ENCODE measurements around the gene SPPL3. TPM values are rescaled to one million over a fixed set of nuclear protein-coding genes. Genes with fewer than 3 reads are reported as not detected.

Gene SPPL3
- total and polyA plus RNA-seq, 7 experiments from 2014 or later: 22.8 to 51.8 (median 47.5) TPM

GRCh38 chr12:120933786-120934185, 29.6 kb upstream of the SPPL3 start:
- H3K4me3 Mint-ChIP-seq: no peak overlapping the region
- H3K4me1 Mint-ChIP-seq: peaks cover 0 to 6% (median 0%) of the 10 kb centered on the region in 7 donors
- H3K9me3 Mint-ChIP-seq: peaks cover 0 to 2% (median 0%) of the 10 kb centered on the region in 11 donors
- Histone ChIP-seq H3K9me3 (ENCODE audit: control insufficient read depth in 2 of 3, low read length in 3 of 3) (no peaks in the 10 kb centered on the region), H3K27ac (ENCODE audit: low read depth, low read length) (no peak overlapping the region), H3K4me1 (ENCODE audit: control insufficient read depth in 2 of 2, insufficient read depth in 2 of 2, low read length in 2 of 2) (no peaks in the 10 kb centered on the region), H3K27me3 (ENCODE audit: control insufficient read depth in 2 of 2, insufficient read depth in 2 of 2, low read length in 2 of 2) (no peaks in the 10 kb centered on the region), H3K36me3 (ENCODE audit: control insufficient read depth in 2 of 3, insufficient read depth in 3 of 3, low read length in 3 of 3) (no peaks in the 10 kb centered on the region), H3K4me3 (ENCODE audit: low read length) (no peak overlapping the region)
- intact Hi-C loops (cut with micrococcal nuclease): no loop called here
- H3K36me3 Mint-ChIP-seq: no peaks in the 10 kb centered on the region
- H3K27ac Mint-ChIP-seq: no peak overlapping the region
- H3K27me3 Mint-ChIP-seq: peaks cover 0 to 8% (median 5%) of the 10 kb centered on the region in 5 donors
- no peak for ATAC-seq
- CTCF ChIA-PET: no interaction called here
- no peak for DNase-seq
- POLR2A ChIA-PET: no interaction called here

- ATAC-seq (no peak), DNase-seq (no peak)
- H3K4me3 ChIP-seq (ENCODE audit: low read length): no peak overlapping the region
- no peaks in the 10 kb centered on the region for H3K9me3 ChIP-seq (ENCODE audit: control insufficient read depth in 2 of 3, low read length in 3 of 3)
- H3K36me3 ChIP-seq (ENCODE audit: control insufficient read depth in 2 of 3, insufficient read depth in 3 of 3, low read length in 3 of 3): no peaks in the 10 kb centered on the region
- peaks cover 0 to 6% (median 5%) of the 10 kb centered on the region in 5 donors for H3K27me3 Mint-ChIP-seq
- H3K4me1 ChIP-seq (ENCODE audit: control insufficient read depth in 2 of 2, insufficient read depth in 2 of 2, low read length in 2 of 2): no peaks in the 10 kb centered on the region
- H3K4me1 Mint-ChIP-seq: peaks cover 0 to 6% (median 0%) of the 10 kb centered on the region in 7 donors
- H3K27ac ChIP-seq (ENCODE audit: low read depth, low read length): no peak overlapping the region
- no peaks in the 10 kb centered on the region for H3K27me3 ChIP-seq (ENCODE audit: control insufficient read depth in 2 of 2, insufficient read depth in 2 of 2, low read length in 2 of 2)
- no peaks in the 10 kb centered on the region for H3K36me3 Mint-ChIP-seq
- intact Hi-C loops (cut with micrococcal nuclease): no loop called here
- H3K9me3 Mint-ChIP-seq: peaks cover 0 to 2% (median 0%) of the 10 kb centered on the region in 11 donors
- POLR2A ChIA-PET: no interaction called here
- H3K27ac Mint-ChIP-seq: no peak overlapping the region
- H3K4me3 Mint-ChIP-seq: no peak overlapping the region
- CTCF ChIA-PET: no interaction called here
Observed at GRCh38 chr12:120932956-120933526, 28.9 kb upstream of the SPPL3 start.

- no peak overlapping the region for H3K4me3 ChIP-seq (ENCODE audit: low read length)
- H3K4me3 Mint-ChIP-seq: no peak overlapping the region
- peaks cover 0 to 2% (median 0%) of the 10 kb centered on the region in 11 donors for H3K9me3 Mint-ChIP-seq
- no peaks in the 10 kb centered on the region for H3K4me1 ChIP-seq (ENCODE audit: control insufficient read depth in 2 of 2, insufficient read depth in 2 of 2, low read length in 2 of 2)
- no peaks in the 10 kb centered on the region for H3K9me3 ChIP-seq (ENCODE audit: control insufficient read depth in 2 of 3, low read length in 3 of 3)
- H3K36me3 ChIP-seq (ENCODE audit: control insufficient read depth in 2 of 3, insufficient read depth in 3 of 3, low read length in 3 of 3): no peaks in the 10 kb centered on the region
- no peaks in the 10 kb centered on the region for H3K36me3 Mint-ChIP-seq
- ChIA-PET CTCF (no interaction called here), POLR2A (no interaction called here)
- ATAC-seq (no peak), DNase-seq (no peak)
- no peaks in the 10 kb centered on the region for H3K27me3 Mint-ChIP-seq
- peaks cover 0 to 6% (median 0%) of the 10 kb centered on the region in 7 donors for H3K4me1 Mint-ChIP-seq
- H3K27me3 ChIP-seq (ENCODE audit: control insufficient read depth in 2 of 2, insufficient read depth in 2 of 2, low read length in 2 of 2): no peaks in the 10 kb centered on the region
- no peak overlapping the region for H3K27ac ChIP-seq (ENCODE audit: low read depth, low read length)
- intact Hi-C loops (cut with micrococcal nuclease): no loop called here
- H3K27ac Mint-ChIP-seq: no peak overlapping the region
Observed at GRCh38 chr12:120932058-120932457, 27.9 kb upstream of the SPPL3 start.

- ChIA-PET POLR2A (no interaction called here), CTCF (interaction anchor here (0.7 to 1.4 kb wide), 2 partner anchors 14 to 180 kb away, joined by 3 read pairs; no protein-coding TSS in a partner anchor)
- peaks cover 0 to 2% (median 0%) of the 10 kb centered on the region in 11 donors for H3K9me3 Mint-ChIP-seq
- DNase-seq (no peak), ATAC-seq (no peak)
- no peak overlapping the region for H3K27ac ChIP-seq (ENCODE audit: low read depth, low read length)
- H3K9me3 ChIP-seq (ENCODE audit: control insufficient read depth in 2 of 3, low read length in 3 of 3): no peaks in the 10 kb centered on the region
- no peaks in the 10 kb centered on the region for H3K36me3 ChIP-seq (ENCODE audit: control insufficient read depth in 2 of 3, insufficient read depth in 3 of 3, low read length in 3 of 3)
- peaks cover 0 to 6% (median 0%) of the 10 kb centered on the region in 7 donors for H3K4me1 Mint-ChIP-seq
- no peaks in the 10 kb centered on the region for H3K27me3 Mint-ChIP-seq
- H3K4me3 ChIP-seq (ENCODE audit: low read length): no peak overlapping the region
- intact Hi-C loops (cut with micrococcal nuclease): no loop called here
- no peaks in the 10 kb centered on the region for H3K27me3 ChIP-seq (ENCODE audit: control insufficient read depth in 2 of 2, insufficient read depth in 2 of 2, low read length in 2 of 2)
- H3K4me1 ChIP-seq (ENCODE audit: control insufficient read depth in 2 of 2, insufficient read depth in 2 of 2, low read length in 2 of 2): no peaks in the 10 kb centered on the region
- H3K4me3 Mint-ChIP-seq: no peak overlapping the region
- no peaks in the 10 kb centered on the region for H3K36me3 Mint-ChIP-seq
- H3K27ac Mint-ChIP-seq: no peak overlapping the region
Observed at GRCh38 chr12:120930032-120930431, 25.9 kb upstream of the SPPL3 start.

GRCh38 chr12:120928864-120929652, 24.9 kb upstream of the SPPL3 start:
- H3K9me3 Mint-ChIP-seq: peaks cover 0 to 2% (median 0%) of the 10 kb centered on the region in 11 donors
- Histone ChIP-seq H3K4me1 (ENCODE audit: control insufficient read depth in 2 of 2, insufficient read depth in 2 of 2, low read length in 2 of 2) (no peaks in the 10 kb centered on the region), H3K27ac (ENCODE audit: low read depth, low read length) (no peak overlapping the region), H3K4me3 (ENCODE audit: low read length) (no peak overlapping the region), H3K36me3 (ENCODE audit: control insufficient read depth in 2 of 3, insufficient read depth in 3 of 3, low read length in 3 of 3) (no peaks in the 10 kb centered on the region), H3K27me3 (ENCODE audit: control insufficient read depth in 2 of 2, insufficient read depth in 2 of 2, low read length in 2 of 2) (no peaks in the 10 kb centered on the region), H3K9me3 (ENCODE audit: control insufficient read depth in 2 of 3, low read length in 3 of 3) (no peaks in the 10 kb centered on the region)
- peaks cover 0 to 5% (median 0%) of the 10 kb centered on the region in 7 donors for H3K4me1 Mint-ChIP-seq
- CTCF ChIA-PET: interaction anchor here (1.4 kb wide), 1 partner anchor 15 kb away, joined by 3 read pairs; no protein-coding TSS in a partner anchor
- intact Hi-C loops (cut with micrococcal nuclease): no loop called here
- DNase-seq: no peak
- H3K36me3 Mint-ChIP-seq: no peaks in the 10 kb centered on the region
- no peak overlapping the region for H3K27ac Mint-ChIP-seq
- H3K27me3 Mint-ChIP-seq: no peaks in the 10 kb centered on the region
- POLR2A ChIA-PET: no interaction called here
- ATAC-seq: no peak
- H3K4me3 Mint-ChIP-seq: no peak overlapping the region

- DNase-seq: no peak
- ChIA-PET POLR2A (no interaction called here), CTCF (no interaction called here)
- Histone ChIP-seq H3K9me3 (ENCODE audit: control insufficient read depth in 2 of 3, low read length in 3 of 3) (no peaks in the 10 kb centered on the region), H3K27ac (ENCODE audit: low read depth, low read length) (no peak overlapping the region), H3K4me3 (ENCODE audit: low read length) (no peak overlapping the region), H3K27me3 (ENCODE audit: control insufficient read depth in 2 of 2, insufficient read depth in 2 of 2, low read length in 2 of 2) (no peaks in the 10 kb centered on the region), H3K4me1 (ENCODE audit: control insufficient read depth in 2 of 2, insufficient read depth in 2 of 2, low read length in 2 of 2) (no peaks in the 10 kb centered on the region), H3K36me3 (ENCODE audit: control insufficient read depth in 2 of 3, insufficient read depth in 3 of 3, low read length in 3 of 3) (no peaks in the 10 kb centered on the region)
- Mint-ChIP-seq H3K36me3 (no peaks in the 10 kb centered on the region), H3K27me3 (no peaks in the 10 kb centered on the region), H3K4me3 (no peak overlapping the region), H3K9me3 (peaks cover 0 to 2% (median 0%) of the 10 kb centered on the region in 11 donors), H3K27ac (no peak overlapping the region), H3K4me1 (peaks cover 0 to 2% (median 0%) of the 10 kb centered on the region in 7 donors)
- intact Hi-C loops (cut with micrococcal nuclease): no loop called here
- no peak for ATAC-seq
Observed at GRCh38 chr12:120925740-120926563, 21.8 kb upstream of the SPPL3 start.
